Erythroblast (primary cell): ENCODE data around the gene B4GALNT3.

Source experiments
- GATA1 ChIP-seq: IDR thresholded peaks from 2 replicates; pipeline ENCODE4 v1.6.1; 2011; ENCODE audit warnings: low read depth, mild to moderate bottlenecking, control low read depth, low read length, moderate library complexity
- POLR2A ChIP-seq: IDR thresholded peaks from 2 replicates; pipeline ENCODE4 v1.6.1; 2011; ENCODE audit warnings: mild to moderate bottlenecking, low read length

DNA sequence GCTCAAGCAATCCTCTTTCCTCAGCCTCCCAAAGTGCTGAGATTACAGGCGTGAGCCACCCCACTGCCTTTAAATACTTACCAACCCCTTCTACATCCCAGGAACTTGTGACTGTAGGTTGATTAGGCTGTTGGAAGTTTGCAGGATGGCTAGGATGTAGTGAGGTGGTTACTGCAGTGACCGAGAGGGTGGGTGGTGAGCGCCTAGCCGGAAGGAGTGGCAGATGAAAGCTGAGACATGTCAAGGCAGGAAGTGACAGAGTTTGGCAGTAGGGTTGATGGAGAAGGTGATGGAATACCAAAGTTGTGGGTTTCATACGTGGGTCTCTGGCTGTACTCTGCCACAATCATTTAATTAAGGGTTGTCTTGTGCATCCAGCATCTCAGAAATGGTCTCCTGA, 13.5 kb downstream of the B4GALNT3 start:
- TF ChIP-seq POLR2A (no peak), GATA1 (no peak)
